K562 (cell line): ENCODE measurements around the gene CHST2. TPM values are rescaled to one million over a fixed set of nuclear protein-coding genes. Genes with fewer than 3 reads are reported as not detected.

ENCODE experiments used
- ARID4B ChIP-seq: sonication (generic); formaldehyde crosslinking; IDR thresholded peaks from 2 replicates; pipeline ENCODE4 v1.8.0; 2022; ENCODE audit warnings: mild to moderate bottlenecking, missing genetic modification reagents
- FIP1L1 ChIP-seq: fragments of 200-400 bp; formaldehyde crosslinking; IDR thresholded peaks from 2 replicates; pipeline ENCODE4 v1.6.1; 2018; ENCODE audit warnings: mild to moderate bottlenecking, low read depth, low read length; ENCODE audit not compliant: poor library complexity, severe bottlenecking
- GMEB1 ChIP-seq: fragments of 250-450 bp; sonication (Bioruptor Pico); IDR thresholded peaks from 2 replicates; pipeline ENCODE4 v1.4.0; 2020; ENCODE audit warnings: mild to moderate bottlenecking
- KDM1A ChIP-seq, 2 experiments: fragments of 450-650 bp; IDR thresholded peaks; 2 replicates each; pipeline ENCODE4 v1.6.1; 2016; ENCODE audit warnings: mild to moderate bottlenecking in 2 of 2
- MCM7 ChIP-seq, 2 experiments: fragments of 450-650 bp; IDR thresholded peaks; 2 replicates each; pipeline ENCODE4 v1.6.1; 2016 to 2018
- MLLT1 ChIP-seq, 2 experiments: fragments of 450-650 bp; IDR thresholded peaks; 2 replicates each; pipeline ENCODE4 v1.6.1; 2016
- MYC ChIP-seq, 2 experiments: fragments of 250-450 bp in 1 of 2; sonication (Bioruptor Pico) in 1 of 2; IDR thresholded peaks; 2 replicates each; pipeline versions ENCODE4 v1.5.1 to v1.6.1; 2012 to 2021; ENCODE audit warnings: low read depth in 2 of 2, borderline replicate concordance in 1 of 2, improper control_type of control experiment in 1 of 2, low read length in 1 of 2, mild to moderate bottlenecking in 1 of 2, moderate library complexity in 1 of 2
- NBN ChIP-seq: fragments of 450-650 bp; IDR thresholded peaks from 2 replicates; pipeline ENCODE4 v1.6.1; 2016; ENCODE audit warnings: low read depth, mild to moderate bottlenecking
- POLR2G ChIP-seq: fragments of 200-400 bp; formaldehyde crosslinking; IDR thresholded peaks from 2 replicates; pipeline ENCODE4 v1.6.1; 2017; ENCODE audit warnings: low read depth, mild to moderate bottlenecking, antibody characterized with exemption, low read length, moderate library complexity
- SRSF9 ChIP-seq: fragments of 200-400 bp; formaldehyde crosslinking; IDR thresholded peaks from 2 replicates; pipeline ENCODE4 v1.6.1; 2017; ENCODE audit warnings: low read depth, low read length, borderline replicate concordance
- UBTF ChIP-seq, 2 experiments: IDR thresholded peaks; 2 replicates each; pipeline ENCODE4 v1.6.1; 2012; ENCODE audit warnings: improper control_type of control experiment in 2 of 2, low read depth in 2 of 2, low read length in 2 of 2, borderline replicate concordance in 1 of 2
- YBX1 ChIP-seq: fragments of 450-650 bp; IDR thresholded peaks from 2 replicates; pipeline ENCODE4 v1.7.1; 2016; ENCODE audit warnings: mild to moderate bottlenecking
- ZBTB9 ChIP-seq: fragments of 450-650 bp; formaldehyde crosslinking; IDR thresholded peaks from 2 replicates; pipeline ENCODE4 v1.4.0; 2020; ENCODE audit warnings: mild to moderate bottlenecking, moderate library complexity
- ZNF174 ChIP-seq: fragments of 250-450 bp; sonication (Bioruptor Pico); IDR thresholded peaks from 2 replicates; pipeline ENCODE4 v1.4.0; 2020; ENCODE audit warnings: mild to moderate bottlenecking
- polyA plus RNA-seq, 8 experiments: library from polyadenylated mRNA; depleted of rRNA in 4 of 8; stranded (reverse) in 5 of 8; unstranded in 3 of 8; fragments of >200 nt; fragmentation: Nextera tagmentation in 2 of 8; fragmentation: Illumina TruSeq in 1 of 8; extraction: Ambion mirVana in 2 of 8; extraction: Trizol in 1 of 8; gene quantifications; 2 replicates each; pipeline versions ENCODE4 v1.2.1 to v1.2.3, GENCODE V29; 2011 to 2014; ENCODE audit warnings: inconsistent platforms in 1 of 8, missing spikeins in 1 of 8
- total RNA-seq, 7 experiments: library from RNA; depleted of rRNA in 6 of 7; stranded (reverse); fragments of >200 nt in 6 of 7; fragmentation: Illumina TruSeq in 2 of 7; extraction: Trizol in 2 of 7; gene quantifications; 2 replicates each; pipeline versions ENCODE4 v1.2.1 to v1.2.3, GENCODE V29; 2011 to 2021; ENCODE audit warnings: low replicate concordance in 1 of 7

Gene CHST2
- total and polyA plus RNA-seq, 9 of the 15 experiments (the other 6 are each of a cell fraction or from before 2014, with no cell fraction given): 3.4 to 60.3 (median 13.9) TPM

- TF ChIP-seq UBTF (IDR thresholded peaks at IDR 0.05; ENCODE audit: borderline replicate concordance in 1 of 2, low read depth in 2 of 2, low read length in 2 of 2) (peak; percentile 47 to 57; a peak in 3 of 4 replicates), ZNF174 (no peak), SRSF9 (no peak), MYC (IDR thresholded peaks at IDR 0.05; ENCODE audit: low read depth, low read length) (peak; percentile 81), MYC (CRISPR knock-in tag; IDR thresholded peaks at IDR 0.05; ENCODE audit: borderline replicate concordance, low read depth) (peak; percentile 47; the same call in 1 of the 2 replicates), MLLT1 (IDR thresholded peaks at IDR 0.05) (0 out of 4 replicates have a peak, but pooled peaks of 1 of the 2 experiments have one; percentile 15), ZBTB9 (CRISPR knock-in tag) (peak; percentile 66; the same call in 1 of the 2 replicates), FIP1L1 (peak; percentile 29), NBN (peak; percentile 40; the same call in 1 of the 2 replicates), YBX1 (no peak), ARID4B (CRISPR knock-in tag) (0 out of 2 replicates have a peak, but pooled peaks have one; percentile 8), GMEB1 (peak; percentile 73), POLR2G (peak; percentile 93), KDM1A (IDR thresholded peaks at IDR 0.05) (peak; percentile 77 to 80), MCM7 (IDR thresholded peaks at IDR 0.05) (no peak)
Observed at GRCh38 chr3:143119009-143119914, at the start of gene CHST2 (continued).
